Measurements from ENCODE around the gene CPED1. TPM values are rescaled to one million over a fixed set of nuclear protein-coding genes. Genes with fewer than 3 reads are reported as not detected.
A peak's percentile ranks its signal among the peaks of the same experiment; 100 is the strongest.

CPED1 gene
- total RNA-seq, 1 experiment from 2014 or later, result 0.13 TPM

- Histone ChIP-seq H3K9me3 (ENCODE audit: control insufficient read depth, low read depth, low read length) (no peaks in the 10 kb centered on the region), H2AK5ac (ENCODE audit: insufficient read length, low read length) (no peak overlapping the region), H4K20me1 (ENCODE audit: control insufficient read depth, insufficient read depth, insufficient read length) (no peaks in the 10 kb centered on the region), H3K4ac (ENCODE audit: low read depth, low read length) (no peak overlapping the region), H3K27ac (ENCODE audit: insufficient read length, low read depth, low read length) (no peak overlapping the region), H3K14ac (ENCODE audit: insufficient read depth, low read length) (no peak overlapping the region), H3K23me2 (ENCODE audit: insufficient read length, low read depth, low read length, poor library complexity, severe bottlenecking) (no peaks in the 10 kb centered on the region), H4K91ac (ENCODE audit: insufficient read length, low read depth, low read length) (no peak overlapping the region), H3K4me2 (ENCODE audit: insufficient read depth, insufficient read length, low read length) (no peak overlapping the region), H3K4me1 (ENCODE audit: insufficient read depth, low read length) (peaks cover 4% of the 10 kb centered on the region; the same call in 1 of the 2 replicates), H3K9ac (ENCODE audit: extremely low read depth, insufficient read length, low read length) (no peak overlapping the region), H2BK15ac (ENCODE audit: low read depth, low read length) (no peak overlapping the region), H3K18ac (ENCODE audit: insufficient read length, low read depth, low read length) (no peak overlapping the region), H4K8ac (replicated peaks; ENCODE audit: insufficient read length, low read depth, low read length) (no peak overlapping the region), H4K5ac (ENCODE audit: insufficient read length, low read depth, low read length) (no peak overlapping the region), H3K23ac (ENCODE audit: insufficient read length, low read depth, low read length) (no peak overlapping the region), H2BK5ac (ENCODE audit: insufficient read length, low read length) (no peak overlapping the region), H2AFZ (ENCODE audit: low read length) (no peak overlapping the region), H3T11ph (ENCODE audit: low read length) (no peak overlapping the region), H3K79me2 (ENCODE audit: insufficient read depth, low read length) (no peaks in the 10 kb centered on the region), H3K27me3 (ENCODE audit: insufficient read depth, low read length) (no peaks in the 10 kb centered on the region), H3K56ac (ENCODE audit: insufficient read length, low read depth, low read length) (no peak overlapping the region), H2BK12ac (ENCODE audit: insufficient read length, low read depth, low read length) (no peak overlapping the region), H2BK120ac (ENCODE audit: low read depth, low read length, poor library complexity, severe bottlenecking) (no peak overlapping the region), H3K79me1 (ENCODE audit: insufficient read depth, low read depth, low read length, poor library complexity, severe bottlenecking) (no peaks in the 10 kb centered on the region), H2BK20ac (ENCODE audit: low read depth, low read length, poor library complexity, severe bottlenecking) (no peak overlapping the region)
- Mint-ChIP-seq H3K4me3 (no peak overlapping the region), H3K36me3 (ENCODE audit: insufficient read depth in 1 of 3, low read depth in 3 of 3) (no peaks in the 10 kb centered on the region), H3K9me3 (no peaks in the 10 kb centered on the region), H3K27me3 (ENCODE audit: low read depth) (no peaks in the 10 kb centered on the region), H3K27ac (peak overlapping the region in 1 of 3 experiments; percentile 1; a peak in 1 of 7 replicates), H3K4me1 (peaks cover 24 to 26% of the 10 kb centered on the region in 2 experiments)
- TF ChIP-seq CTCF (conservative IDR thresholded peaks at IDR 0.05), result no peak
- no peak for DNase-seq
Observed at GRCh38 chr7:121101083-121101482, 112.6 kb downstream of the CPED1 start.

All from H9 (cell line).